Measurements from ENCODE around the gene CD101. TPM values are rescaled to one million over a fixed set of nuclear protein-coding genes. Genes with fewer than 3 reads are reported as not detected.
"Not testable (repeated sequence)": the region's sequence is repeated elsewhere in the genome, so short reads cannot be mapped to it uniquely, and the experiment has no call there.

CD101 gene, protein sequence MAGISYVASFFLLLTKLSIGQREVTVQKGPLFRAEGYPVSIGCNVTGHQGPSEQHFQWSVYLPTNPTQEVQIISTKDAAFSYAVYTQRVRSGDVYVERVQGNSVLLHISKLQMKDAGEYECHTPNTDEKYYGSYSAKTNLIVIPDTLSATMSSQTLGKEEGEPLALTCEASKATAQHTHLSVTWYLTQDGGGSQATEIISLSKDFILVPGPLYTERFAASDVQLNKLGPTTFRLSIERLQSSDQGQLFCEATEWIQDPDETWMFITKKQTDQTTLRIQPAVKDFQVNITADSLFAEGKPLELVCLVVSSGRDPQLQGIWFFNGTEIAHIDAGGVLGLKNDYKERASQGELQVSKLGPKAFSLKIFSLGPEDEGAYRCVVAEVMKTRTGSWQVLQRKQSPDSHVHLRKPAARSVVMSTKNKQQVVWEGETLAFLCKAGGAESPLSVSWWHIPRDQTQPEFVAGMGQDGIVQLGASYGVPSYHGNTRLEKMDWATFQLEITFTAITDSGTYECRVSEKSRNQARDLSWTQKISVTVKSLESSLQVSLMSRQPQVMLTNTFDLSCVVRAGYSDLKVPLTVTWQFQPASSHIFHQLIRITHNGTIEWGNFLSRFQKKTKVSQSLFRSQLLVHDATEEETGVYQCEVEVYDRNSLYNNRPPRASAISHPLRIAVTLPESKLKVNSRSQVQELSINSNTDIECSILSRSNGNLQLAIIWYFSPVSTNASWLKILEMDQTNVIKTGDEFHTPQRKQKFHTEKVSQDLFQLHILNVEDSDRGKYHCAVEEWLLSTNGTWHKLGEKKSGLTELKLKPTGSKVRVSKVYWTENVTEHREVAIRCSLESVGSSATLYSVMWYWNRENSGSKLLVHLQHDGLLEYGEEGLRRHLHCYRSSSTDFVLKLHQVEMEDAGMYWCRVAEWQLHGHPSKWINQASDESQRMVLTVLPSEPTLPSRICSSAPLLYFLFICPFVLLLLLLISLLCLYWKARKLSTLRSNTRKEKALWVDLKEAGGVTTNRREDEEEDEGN
- 1.1 TPM for total RNA-seq

DNA sequence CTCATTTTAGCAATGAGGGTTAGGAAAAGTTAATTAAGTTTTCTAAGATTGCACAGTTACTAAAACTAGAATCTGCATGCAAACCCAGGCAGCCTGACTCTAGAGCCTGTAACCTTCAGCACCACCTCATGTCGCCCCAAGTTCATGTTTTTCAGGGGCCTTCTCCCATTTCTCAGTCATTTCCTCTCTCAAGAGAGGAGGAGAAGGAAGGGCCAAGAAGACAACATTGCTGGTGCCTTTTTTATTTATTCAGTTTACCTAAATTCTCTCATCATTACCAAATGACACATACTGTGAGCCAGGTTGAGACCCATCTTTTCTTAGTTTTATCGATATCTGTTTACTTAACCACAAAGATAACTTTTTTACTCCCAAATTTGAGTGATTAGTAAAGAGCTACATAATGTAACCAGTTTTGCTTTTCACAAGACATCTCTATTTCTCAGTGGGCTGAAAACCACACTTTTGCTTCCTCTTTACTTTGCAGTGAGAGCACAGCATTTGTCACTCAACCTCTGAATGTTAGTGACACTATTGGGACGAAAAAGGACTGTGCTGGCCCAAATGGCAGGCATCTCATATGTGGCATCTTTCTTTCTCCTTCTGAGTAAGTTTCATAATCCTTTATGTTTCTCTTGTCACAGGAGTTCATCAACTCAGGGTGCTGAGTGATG, at the start of gene CD101:
CD101 (plus strand) TSS at position 507 of the 674 bp plus-strand sequence; CDS start at position 565, 58 bp downstream.
- DNase-seq, result no peak

DNA sequence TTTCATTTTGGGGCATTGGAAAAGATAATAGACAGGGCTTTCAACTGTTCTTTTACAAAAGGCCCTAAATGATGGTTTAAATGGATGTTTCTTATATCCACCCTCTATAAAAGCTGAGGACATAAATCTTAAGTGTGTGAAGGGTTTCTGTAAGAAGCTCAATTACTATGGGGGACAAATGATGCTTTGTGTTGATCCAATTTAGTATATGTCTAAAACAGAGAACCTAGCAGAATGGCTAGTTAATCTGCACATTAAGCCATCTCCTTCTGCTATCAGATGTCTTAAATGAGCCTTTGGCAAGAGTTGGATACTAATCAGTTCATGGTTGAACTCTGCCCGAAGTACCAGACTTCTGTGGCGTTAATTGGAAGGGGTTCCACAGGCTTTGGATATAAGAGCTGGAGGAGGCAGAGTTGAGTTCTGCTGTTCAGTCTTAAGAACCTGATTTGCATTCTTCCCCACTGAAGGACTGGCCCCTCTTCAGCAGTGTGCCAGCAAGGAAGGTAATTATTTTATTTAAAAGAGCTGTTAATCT, 48.8 kb upstream of the CD101 start:
- no peak for DNase-seq

DNA sequence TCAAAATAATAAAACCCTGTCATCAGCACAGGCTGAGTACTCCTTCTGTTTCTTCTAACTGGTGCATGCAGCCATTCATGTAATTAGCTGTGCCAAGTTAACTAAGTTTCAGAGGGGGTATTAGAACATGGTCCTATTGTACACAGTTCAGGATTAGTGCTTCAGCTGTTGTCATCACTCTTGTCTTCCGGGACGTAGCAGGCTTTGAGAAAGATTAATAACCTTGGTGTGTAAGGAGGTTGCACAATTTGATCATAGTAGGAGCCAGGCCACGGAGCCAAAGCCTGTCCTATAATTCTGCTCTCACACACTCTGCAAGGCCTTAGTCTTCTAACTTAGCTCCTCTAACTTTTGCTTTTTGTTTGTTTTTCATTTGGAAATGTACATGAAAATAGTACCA, 47.1 kb upstream of the CD101 start:
- no peak for DNase-seq

DNA sequence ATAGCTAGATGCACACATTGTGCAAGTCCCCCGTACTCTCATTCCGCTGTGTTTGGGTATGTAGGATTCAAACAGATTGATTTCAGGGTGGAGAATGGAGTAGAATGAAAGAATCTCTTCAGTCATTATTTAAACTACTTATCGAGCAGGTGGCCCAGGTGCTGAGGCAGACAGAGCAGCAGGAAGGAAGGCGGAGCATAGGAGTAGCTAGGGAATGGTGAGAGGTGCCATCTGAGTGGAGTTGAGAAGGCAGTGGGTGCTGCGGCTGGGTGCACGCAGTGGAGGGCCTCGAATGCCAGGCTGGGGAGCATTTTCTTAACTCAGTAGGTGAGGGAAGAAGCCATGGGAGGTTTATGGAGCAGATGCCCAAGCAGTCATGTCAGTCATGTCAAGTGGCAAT, 45.2 kb upstream of the CD101 start:
- DNase-seq, result no peak

DNA sequence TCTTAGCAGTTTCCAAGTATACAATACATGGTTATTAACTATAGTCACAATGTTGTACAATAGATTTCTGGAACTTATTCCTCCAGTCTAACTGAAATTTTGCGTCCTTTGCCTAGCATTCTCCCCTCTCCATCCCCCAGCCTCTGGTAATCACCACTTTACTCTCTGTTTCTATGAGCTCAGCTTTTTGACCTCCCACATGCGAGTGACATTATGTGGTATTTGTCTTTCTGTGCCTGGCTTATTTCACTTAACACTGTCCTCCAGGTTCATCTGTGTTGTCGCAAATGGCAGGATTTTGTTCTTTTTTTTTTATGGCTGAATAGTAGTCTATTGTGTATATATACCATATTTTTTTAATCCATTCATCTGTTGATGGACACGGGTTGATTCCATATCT, 43.9 kb upstream of the CD101 start:
- no peak for DNase-seq

DNA sequence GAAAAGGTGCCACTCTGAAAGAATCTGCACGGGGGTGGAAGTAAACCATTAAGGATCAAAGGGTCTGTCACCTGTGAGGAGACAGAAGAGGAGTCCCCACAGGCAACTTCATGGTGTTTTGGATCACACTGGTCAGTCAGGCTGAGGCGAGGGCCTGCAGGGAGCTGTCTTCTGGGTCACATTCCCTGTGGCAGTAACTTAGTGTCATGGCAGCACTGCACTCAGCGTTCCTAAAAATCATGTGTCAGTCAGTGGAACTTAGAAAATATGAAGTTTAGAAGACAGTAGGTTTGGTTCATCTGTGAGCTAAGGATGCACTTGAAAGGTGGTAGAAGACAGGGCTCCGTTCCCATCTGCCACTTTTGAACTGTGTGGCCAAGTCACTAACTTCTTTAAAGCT, 43.5 kb upstream of the CD101 start:
- DNase-seq, result no peak

DNA sequence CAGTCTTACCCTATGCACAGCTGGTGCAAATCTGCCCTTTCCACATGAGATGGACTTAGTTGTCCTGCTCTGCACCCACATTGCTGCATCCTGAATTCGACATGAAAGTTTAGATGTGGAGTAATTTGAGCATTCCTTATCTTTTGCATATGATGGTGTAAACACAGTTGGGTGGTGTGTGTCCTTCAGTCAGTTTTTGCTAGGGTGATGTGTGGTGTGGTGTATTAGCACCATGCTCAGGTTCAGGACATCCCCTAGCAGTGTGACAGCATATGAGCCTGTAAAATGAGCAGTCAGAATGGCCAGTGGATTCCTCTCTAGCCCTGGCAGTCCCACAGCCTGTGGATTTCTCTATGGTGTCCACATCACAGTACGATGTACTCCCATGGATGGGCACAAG, 42.6 kb upstream of the CD101 start:
- DNase-seq, result no peak

DNA sequence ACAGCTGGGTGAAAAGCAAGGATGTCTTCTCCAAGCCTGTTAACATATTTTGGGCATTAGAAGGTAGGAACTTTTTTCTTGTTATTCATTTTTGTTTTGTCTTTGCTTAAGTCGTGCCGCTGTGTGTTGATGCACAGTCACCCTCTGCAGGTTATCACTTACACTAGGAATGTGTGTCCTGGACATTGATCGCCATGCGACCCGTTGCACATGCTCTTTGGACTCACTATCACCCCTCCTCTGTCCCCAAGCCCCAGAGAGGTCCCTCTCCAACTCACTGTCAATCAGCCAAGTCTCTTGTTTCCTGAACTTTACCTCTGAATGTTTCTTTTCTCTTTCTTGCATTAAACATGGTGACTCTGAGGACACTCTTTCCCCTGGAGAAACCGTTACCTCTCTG, 40.0 kb upstream of the CD101 start:
- no peak for DNase-seq

DNA sequence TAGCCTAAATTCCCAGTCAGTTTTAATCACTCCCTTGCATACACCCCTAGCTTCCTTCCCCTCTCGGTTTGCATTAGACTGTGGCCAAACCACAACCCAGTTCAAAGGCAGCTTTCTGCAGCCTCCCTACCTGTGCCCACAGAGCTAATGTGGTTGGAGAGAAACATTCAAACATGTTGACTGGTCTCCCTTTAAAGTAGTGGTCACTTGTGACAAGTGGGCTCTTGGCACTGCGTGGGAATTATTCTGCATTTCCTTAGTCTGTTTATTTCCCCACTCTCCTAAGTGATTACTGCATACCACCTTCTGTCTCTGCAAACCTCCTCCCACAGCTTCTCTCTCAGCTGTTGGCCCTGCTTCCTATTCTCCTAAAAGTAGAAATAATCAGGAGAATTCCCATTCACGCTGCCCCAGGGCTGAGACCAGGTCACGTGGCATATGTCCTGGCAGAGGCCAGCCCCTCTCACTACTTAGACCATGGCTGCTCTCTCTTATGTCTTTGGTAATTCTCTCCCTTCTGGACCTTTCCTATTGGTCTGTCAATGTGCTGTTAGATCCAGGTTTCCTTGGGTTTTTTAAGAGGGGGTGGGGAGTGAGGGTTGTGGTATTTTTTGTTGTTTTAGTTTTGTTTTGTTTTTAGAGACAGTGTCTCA, 38.4 kb upstream of the CD101 start:
- no peak for DNase-seq

DNA sequence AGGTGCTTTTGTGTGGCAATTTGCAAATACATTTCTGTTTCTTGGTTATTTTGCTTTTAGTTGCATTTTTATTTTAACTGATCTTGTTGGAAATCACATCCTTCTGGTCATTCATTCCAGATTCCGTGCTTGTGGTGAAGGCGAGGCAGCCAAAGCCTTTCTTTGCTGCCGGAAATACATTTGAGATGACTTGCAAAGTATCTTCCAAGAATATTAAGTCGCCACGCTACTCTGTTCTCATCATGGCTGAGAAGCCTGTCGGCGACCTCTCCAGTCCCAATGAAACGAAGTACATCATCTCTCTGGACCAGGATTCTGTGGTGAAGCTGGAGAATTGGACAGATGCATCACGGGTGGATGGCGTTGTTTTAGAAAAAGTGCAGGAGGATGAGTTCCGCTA, 34.8 kb upstream of the CD101 start:
- no peak for DNase-seq

DNA sequence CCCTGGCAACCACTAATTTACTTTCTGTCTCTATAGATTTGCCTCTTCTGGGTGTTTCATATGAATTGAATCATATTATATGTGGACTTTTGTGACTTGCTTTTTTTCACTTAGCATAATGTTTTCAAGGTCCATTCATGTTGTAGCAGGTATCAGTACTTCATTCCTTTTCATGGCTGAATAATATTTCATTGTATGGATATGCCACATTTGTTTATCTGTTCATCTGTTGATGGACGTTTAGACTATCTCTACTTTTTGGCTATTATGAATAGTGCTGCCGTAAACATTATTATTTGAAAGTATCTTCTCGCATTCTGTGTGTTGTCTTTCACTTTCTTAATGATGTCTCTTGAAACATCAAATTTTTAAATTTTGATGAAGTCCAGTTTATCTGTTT, 32.8 kb upstream of the CD101 start:
- no peak for DNase-seq

DNA sequence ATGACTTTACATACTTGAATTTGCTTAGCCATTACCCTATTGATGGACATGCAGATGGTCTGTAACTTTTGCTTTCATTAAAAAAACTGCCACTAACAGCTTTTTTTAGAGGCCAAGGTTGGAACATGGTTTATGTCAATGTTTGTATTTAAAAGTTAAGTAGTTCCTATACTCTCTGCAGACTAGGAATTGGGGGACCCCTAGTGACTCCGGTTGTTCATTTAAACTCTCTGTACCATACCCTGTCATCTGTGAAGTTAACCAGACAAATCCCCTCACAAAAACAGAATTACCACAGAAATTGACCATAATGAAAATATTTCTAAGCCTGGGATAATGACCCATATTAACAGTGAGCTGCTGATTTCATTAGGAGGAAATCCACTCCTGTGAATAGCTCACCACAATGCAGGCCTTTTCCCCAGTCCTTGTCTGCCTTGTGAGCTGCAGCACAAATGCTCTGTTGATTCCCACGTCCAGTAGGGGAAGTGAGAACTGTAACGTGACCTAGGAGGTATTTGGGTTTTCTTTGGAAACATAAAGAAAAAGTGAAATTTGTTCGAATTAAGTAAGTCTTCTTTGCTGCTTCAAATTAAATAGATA, 30.2 kb upstream of the CD101 start:
- DNase-seq, result no peak

DNA sequence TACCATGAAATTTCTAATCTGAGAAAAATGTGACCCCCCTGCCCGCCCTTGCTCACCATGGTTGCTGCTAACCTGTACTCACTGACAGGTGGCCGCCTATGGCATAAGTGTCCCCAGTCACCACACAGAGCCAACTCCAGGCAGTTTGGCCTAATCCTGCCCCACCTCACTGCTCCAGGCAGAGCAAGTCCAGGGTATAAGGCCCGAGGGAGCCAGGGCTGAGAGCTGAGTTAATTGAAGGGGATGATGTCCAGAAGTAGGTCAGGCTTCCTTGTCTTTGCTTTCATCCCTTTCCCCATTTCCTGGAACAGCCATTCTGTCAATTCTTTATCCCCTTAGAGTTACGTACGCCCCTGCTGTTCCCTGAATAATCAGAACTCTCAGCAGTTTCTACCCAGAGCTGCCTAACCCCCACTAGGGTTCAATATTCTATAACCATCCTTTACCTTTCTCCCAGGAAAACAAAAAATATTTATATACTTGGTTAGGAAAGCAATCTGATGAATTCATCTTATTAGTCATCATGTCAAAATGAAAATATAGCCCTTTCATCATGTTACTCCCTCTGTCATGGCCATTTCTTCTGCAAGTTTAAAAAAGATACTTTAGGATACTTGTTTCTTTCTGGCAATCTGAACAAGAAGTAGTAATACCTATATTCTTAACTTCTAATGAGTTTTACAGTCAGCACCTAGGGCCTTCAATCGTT, 29.4 kb upstream of the CD101 start:
- DNase-seq, result no peak

DNA sequence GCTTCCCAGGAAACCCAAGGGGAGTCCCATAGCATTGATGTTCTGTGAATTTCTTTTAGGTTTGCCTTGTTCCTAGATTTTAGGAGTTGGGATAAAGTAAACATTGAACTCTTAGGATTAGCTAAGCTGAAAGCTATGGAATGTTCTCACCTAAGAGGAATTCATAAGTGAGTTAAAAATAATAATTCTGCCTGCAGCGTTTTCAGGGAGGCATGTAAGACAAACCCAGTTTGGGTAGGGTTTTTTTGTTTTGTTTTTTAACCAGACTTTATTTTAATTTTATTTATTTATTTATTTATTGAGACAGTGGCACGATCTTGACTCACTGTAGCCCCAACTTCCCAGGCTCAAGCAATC, 28.9 kb upstream of the CD101 start:
- no peak for DNase-seq

DNA sequence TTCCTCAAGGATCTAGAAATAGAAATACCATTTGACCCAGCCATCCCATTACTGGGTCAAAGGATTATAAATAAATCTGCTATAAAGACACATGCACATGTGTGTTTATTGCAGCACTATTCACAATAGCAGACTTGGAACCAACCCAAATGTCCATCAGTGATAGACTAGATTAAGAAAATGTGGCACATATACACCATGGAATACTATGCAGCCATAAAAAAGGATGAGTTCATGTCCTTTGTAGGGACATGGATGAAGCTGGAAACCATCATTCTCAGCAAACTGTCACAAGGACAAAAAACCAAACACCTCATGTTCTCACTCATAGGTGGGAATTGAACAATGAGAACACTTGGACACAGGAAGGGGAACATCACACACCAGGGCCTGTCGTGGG, 21.3 kb upstream of the CD101 start:
- not testable (repeated sequence) for DNase-seq

DNA sequence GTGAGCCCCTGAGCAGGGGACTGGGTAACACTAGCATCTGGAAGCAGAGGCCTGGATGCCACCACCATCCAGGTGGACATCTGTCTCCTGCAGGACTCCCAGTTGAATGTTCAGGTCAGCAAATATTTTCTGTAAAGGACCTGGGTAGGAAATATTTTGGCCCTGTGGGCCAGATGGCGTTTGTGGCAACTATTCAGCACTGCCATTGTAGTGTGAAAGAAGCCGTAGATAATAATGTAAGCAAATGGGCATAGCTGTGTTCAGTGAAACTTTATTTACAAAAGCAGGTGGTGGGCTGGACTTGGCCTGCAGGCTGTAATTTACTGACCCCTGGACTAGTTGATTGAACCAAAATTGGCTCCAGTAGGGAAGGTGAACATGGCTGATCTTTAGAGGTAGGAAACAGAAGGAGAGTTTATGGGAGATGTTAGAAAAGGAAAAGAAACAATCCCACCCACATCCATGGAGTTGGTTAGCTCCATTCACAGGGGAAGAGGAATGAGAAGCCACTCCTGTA, 20.0 kb upstream of the CD101 start:
- no peak for DNase-seq

DNA sequence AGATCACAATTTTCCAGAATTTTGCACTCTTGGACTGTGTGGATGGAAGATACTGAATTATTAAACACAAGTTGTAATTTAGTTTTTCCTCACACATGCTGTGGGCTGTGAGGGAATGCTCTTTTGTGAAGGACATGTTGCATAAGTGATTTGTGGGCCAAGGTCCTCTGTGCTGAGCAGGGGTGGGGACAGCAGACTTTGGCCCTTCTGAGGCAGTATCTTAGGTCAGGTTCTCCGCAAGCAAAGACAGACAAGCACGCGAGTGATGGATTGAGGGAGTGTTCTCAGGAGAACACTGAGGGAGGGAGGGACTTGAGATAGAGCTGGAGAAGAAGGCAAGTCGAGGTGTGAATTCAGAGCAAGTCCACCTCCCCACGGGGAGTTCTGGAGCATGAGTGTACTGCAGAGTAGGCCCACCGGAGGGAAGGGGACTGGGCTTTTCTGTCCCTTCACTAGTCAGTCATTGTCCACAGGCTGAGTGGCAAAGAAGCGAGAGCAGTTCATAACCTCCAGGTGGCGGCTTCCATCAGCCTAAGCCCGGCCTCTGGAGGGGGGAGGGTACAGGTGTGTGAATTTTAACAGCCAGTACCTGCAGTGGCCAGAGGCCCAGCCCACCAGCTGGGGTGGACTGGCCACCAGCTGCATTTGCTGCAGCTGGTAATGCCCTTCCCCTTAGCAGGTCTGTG, 19.1 kb upstream of the CD101 start:
- DNase-seq, result no peak

DNA sequence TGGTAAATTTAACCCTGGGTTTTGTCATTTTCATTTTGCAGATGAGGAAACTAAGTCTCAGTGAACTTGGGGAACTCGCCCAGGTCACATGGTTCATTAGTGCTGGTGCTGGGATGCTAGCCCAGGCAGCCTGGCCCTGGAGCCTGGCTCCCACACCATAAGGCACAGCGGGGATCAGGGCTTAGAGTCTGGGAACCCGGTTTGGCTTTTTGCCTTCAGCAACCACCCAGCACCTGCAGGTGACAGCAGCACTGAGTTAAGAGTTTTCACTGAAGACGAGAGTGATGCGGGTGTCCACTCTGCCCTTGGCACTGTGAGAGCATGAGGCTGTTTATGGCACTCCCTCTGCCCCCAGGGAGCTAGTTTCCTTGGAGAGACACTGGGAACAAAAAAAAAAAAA, 18.4 kb upstream of the CD101 start:
- no peak for DNase-seq

DNA sequence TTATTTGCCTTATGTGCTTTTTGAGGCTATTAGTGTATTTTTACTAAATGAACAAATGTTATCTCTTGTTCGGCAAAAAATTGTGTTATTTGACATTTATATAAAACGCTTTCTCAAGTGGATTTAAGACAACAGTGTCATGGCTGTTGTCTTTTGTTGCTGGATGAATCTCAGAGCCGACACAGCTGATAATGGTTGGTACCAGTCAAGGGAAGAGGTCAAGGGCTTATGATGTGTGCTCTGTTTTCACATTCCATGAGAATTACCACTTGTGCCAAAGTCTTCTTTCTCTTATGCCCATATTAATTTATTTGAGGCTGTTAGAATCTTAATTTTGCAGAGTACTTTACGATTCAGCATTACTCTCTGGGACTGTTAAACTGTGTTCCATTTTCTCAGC, 17.9 kb upstream of the CD101 start:
- no peak for DNase-seq
